Stimulated activated CD8-positive, alpha-beta memory T cell treated with anti-CD3 and anti-CD28 coated beads, Interleukin-7, amount 100 ng/mL, for 24 hours (primary cell): ENCODE results near the gene NUP35.
"Not testable (repeated sequence)": the region's sequence is repeated elsewhere in the genome, so short reads cannot be mapped to it uniquely, and the experiment has no call there.

Experiments used
- DNase-seq: peaks from one replicate; pipeline ENCODE4 v3.0.0-alpha.2; 2020; ENCODE audit warnings: low read depth

The NUP35 gene

DNA sequence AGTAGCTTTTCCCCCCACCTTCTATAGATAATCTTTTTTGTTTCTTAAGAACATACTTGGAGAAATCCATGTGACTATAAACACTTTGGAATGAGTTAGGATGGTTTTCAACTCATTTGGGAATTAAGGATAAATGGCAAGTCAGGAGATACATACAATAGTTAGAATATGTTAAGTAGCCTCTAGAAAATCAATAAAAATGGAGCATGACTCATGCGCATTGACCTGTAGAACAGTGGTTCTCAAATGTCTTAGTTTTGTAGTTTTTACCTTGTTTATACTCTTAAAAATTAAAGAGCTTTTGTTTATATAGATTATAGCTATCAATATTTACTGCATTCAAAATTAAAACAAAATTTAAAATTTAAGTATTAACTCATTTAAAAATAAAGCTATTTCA, 24.7 kb downstream of the NUP35 start:
- no peak for DNase-seq

DNA sequence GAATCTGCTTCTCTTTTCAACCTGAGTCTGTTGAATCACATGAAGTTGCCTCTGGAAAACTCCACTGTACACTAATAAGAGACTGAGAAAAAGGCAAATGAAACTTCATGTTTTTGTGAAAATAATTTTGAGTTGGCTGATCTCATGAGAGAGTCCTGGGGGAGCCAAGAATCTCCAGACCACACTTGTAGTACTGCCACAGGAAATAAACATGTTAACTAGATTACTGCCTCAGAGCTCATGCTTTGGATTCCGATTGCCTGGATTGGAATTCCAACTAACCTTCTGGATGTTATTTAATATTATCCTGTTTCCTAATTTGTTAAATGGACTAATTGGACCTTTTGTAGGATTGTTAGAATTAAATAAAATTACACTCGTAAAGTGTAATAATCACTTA, 25.2 kb downstream of the NUP35 start:
- no peak for DNase-seq

DNA sequence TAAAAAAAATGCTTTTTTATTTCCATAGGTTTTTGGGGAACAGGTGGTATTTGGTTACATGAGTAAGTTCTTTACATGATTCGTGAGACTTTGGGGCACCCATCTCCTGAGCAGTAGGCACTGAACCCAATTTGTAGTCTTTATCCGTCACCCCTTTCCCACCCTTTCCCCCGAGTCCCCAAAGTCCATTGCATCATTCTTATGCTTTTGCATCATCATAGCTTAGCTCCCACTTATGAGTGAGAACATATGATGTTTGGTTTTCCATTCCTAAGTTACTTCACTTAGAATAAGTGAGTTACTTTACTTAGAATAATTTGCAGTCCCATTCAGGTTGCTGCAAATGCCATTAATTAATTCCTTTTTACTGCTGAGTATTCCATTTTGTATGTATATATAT, 28.0 kb downstream of the NUP35 start:
- not testable (repeated sequence) for DNase-seq

DNA sequence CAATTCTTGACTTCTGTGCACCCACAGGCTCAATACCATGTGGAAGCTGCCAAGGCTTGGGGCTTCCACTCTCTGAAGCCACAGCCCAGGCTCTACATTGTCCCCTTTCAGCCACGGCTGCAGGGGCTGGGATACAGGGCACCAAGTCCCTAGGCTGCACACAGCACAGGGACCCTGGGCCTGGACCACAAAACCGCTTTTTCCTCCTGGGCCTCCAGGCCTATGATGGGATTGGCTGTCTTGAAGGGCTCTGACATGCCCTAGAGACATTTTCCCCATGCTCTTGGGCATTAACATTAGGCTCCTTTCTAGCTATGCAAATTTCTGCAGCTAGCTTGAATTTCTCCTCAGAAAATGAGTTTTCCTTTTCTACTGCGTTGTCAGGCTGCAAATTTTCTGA, 29.7 kb downstream of the NUP35 start:
- no peak for DNase-seq

DNA sequence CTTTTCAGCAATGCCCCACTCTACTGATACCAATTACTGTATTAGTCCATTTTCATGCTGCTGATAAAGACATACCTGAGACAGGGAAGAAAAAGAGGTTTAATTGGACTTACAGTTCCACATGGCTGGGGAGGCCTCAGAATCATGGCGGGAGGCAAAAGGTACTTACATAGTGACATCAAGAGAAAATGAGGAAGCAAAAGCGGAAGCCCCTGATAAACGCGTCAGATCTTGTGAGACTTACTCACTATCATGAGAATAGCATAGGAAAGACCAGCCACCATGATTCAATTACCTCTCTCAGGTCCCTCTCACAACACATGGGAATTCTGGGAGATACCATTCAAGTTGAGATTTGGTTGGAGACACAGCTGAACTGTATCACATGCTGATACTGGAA, 30.5 kb downstream of the NUP35 start:
- not testable (repeated sequence) for DNase-seq

DNA sequence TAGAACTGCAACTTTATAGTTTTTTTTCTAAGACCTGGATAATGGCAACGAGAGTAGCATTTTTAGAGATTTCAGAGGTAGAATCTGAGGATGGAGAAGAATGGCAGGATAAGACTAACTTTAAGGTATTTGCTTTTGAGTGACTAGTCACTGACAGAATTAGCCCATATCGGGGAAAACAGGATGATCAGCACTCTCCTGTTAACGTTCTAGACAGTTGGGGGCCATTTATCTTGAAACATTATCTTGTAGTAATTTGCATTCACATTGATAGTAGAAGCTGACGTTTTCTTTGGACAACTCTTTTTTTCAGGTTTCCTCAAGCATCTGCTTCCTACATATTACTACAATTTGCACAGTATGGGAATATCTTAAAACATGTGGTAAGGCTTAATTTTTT, 32.9 kb downstream of the NUP35 start:
- no peak for DNase-seq

DNA sequence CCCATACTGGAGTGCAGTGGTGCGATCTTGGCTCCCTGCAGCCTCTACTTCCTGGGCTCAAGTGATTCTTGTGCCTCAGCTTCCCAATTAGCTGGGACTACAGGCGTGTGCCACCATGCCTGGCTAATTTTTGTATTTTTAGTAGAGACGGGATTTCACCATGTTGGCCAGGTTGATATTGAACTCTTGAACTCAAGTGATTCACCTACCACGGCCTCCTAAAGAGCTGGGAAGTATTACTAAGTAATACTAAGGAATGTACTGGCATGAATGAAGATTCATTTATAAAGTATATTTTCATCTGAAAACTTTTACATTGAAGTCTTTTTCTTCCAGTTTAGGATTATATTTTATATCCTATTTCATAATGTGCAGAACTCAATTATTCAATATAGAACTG, 38.1 kb downstream of the NUP35 start:
- DNase-seq: no peak

DNA sequence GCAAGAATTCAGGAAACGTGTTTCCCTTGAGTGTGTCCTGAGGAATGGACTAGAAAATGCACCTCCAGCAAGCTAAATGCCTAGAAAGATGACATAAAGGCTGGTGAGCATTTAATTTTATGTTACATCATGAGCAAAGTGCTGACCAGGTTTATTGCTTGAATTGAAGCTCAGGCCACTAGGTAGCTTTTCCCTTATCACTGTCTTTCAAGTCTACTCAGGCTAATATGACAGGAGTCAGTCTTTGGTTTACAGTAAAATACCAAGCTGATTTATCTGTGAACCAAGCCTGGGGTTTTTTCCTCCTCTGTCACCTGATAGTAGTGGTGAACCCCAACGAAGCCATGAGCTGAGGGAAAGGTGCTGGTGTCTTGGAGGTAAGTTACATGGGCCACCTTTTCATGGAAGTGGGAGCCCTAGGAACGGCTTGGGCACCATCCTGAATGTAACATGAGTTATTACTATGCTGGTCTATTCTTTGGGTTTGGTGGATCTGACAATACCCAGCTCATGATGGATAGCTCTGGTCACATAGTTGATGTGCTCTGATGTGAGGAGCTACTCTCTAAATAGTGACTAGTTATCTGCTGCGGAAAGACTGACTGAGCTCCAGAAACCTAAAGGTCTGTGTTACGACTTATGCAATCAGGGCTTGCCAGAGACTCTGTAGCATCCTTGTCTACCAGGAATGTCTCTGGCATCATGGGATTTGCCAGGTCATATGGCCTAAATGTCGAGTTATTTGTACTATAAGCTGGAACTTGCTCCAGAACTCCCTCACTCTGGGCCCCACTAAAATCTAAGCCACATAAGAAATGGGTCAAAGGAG, 39.8 kb downstream of the NUP35 start:
- no peak for DNase-seq

DNA sequence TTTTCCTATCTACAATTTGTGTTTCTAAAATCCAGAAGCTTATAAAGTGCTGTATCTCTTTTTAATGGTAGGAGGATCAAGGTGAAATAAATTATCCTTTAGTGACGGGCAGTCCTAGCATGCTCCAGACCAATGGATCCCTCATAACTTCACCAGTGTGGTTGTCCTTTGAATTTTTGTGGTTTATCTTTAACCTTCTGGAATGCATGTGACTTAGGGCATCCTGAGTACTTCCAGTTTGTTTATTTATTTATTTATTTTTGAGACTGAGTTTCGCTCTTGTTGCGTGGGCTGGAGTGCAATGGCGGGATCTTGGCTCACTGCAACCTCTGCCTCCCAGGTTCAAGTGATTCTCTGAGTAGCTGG, 40.4 kb downstream of the NUP35 start:
- DNase-seq: no peak

DNA sequence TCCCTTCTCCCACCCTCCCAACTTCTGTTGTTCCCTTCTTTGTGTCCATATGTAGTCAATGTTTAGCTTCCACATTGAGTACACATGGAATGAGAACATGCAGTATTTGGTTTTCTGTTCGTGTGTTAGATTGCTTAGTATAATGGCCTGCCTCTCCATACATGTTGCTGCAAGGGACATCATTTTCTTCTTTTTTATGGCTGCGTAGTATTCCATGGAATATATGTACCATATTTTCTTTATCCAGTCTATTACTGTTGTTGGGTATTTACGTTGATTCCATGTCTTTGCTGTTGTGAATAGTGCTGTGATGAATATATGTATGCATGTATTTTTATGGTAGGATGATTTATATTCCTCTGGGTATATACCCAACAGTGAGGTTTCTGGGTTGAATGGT, 42.0 kb downstream of the NUP35 start:
- DNase-seq: no peak

DNA sequence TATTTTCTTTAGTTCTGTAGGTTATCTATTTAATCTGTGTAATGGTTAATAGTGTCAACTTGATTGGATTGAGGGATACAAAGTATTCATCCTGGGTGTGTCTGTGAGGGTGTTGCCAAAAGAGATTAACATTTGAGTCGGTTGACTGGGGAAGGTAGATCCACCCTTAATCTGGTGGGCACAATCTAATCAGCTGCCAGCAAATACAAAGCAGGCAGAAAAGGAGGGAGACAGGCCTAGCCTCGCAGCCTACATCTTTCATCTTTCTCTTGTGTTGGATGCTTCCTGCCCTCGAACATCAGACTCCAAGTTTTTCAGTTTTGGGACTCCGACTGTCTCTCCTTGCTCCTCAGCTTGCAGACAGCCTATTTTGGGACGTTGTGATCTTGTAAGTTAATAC, 42.7 kb downstream of the NUP35 start:
- DNase-seq: not testable (repeated sequence)

DNA sequence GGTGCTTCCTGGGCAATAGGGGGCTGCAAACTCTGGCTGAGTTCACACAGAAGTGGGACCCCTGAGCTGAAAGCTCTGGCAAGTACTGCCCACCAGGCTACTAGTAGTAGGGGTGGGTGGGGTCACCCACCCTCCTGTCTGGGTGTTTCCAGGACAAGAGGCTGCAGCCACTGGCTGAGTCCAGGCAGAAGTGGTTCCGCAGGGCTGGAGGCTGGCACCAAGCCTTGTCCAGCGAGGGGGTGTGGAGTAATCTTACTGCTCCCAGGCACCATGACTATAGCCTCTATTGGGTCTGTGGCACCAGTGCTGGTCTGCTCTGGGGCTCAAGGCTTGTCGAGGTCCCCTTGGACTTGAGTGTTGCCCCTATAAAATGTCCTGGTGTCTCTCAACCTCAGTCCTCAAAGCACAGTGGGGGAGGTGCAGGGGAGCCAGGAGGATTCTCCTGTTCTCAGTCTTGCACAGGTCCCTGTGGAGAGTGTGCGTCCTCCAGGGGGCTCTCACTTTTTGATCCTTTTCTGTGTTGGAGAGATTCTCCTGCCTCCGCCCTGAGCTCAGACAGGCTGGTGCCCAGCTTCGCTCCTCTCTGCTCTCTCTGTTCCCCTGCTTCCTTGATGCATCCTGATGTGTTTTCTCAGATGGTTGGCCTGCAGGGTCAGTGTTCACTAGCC, 48.1 kb downstream of the NUP35 start:
- no peak for DNase-seq

DNA sequence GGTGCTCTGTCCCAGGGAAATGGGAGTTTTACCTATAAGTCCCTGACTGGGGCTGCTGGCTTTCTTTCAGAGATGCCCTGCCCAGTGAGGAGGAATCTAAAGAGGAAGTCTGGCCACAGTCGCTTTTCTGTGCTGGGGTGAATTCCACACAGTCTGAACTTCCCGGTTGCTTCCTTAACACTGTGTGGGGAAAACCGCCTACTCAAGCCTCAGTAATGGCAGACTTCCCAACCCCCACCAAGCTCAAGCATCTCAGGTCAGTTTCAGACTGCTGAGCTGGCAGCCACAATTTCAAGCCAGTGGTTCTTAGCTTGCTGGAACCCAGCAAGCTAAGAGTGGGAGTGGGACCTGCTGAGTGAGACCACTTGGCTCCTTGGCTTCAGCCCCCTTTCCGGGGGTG, 54.9 kb downstream of the NUP35 start:
- DNase-seq: no peak

DNA sequence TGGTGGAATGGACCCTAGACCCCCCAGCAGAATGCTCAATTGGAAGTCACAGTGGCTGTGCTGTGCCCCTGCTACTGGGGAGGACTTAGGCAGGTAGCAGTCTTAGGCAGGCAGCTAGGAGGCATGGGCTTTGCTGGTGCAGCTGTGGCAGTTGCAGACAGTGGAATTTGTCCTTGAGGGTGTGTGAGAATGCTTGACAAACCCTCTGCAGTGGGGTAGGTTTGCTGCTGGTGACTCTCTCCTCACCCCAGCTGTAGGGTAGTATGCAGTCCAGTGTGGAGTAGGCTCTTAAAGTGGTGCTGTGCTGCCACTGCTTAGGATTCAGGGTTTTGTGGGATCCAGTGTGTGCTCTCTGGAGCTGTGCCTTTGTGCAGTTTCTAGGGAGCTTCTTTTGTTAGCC, 61.3 kb downstream of the NUP35 start:
- DNase-seq: no peak

DNA sequence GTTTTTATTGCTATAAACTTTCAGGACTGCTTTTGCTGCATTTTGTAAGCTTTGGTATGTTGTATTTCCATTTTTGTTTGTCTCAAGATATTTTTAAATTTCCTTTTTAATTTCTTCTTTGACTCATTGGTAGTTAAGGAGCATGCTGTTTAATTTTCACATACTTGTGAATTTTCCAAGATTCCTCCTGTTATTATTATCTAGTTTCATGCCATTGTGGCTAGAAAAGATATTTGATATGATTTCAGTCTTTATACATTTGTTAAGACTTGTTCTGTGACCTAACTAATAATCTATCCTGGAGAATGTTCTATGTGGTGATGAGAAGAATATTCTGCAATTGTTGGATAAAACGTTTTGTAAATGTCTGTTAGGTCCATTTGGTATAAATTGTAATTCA, 62.1 kb downstream of the NUP35 start:
- DNase-seq: no peak

DNA sequence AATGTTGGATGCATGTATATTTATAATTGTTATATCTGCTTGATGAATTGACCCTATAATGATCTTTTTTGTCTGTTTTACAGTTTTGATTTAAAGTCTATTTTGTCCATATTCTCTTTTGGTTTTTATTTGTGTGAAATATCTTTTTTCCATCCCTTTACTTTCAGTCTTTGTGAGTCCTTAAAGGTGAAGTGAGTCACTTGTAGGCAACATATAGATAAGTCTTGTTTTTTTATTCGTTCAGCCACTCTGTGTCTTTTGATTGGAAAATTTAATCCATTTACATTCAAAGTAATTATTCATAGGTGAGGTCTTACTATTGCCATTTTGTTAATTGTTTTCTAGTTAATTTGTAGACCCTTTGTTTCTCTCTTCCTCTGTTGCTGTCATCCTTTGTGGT, 62.5 kb downstream of the NUP35 start:
- no peak for DNase-seq

DNA sequence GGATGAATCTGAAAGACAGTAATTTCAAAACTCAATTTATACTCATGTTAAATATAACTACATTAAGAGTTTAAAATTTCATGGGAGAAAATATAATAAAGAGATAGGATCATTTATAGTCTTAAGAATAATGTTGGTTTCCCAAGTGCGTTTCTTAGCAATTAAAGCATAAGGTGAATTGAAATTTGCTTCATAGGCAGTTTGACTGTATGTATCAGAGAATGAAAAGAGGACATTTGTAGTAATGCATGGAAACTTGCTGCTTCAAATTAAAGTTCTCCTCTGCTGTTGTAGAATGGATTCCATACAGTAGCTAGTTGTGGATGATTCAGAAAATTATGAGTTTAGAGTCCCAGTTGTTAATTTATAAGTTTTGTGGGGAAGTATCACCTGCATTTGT, 68.1 kb downstream of the NUP35 start:
- no peak for DNase-seq

DNA sequence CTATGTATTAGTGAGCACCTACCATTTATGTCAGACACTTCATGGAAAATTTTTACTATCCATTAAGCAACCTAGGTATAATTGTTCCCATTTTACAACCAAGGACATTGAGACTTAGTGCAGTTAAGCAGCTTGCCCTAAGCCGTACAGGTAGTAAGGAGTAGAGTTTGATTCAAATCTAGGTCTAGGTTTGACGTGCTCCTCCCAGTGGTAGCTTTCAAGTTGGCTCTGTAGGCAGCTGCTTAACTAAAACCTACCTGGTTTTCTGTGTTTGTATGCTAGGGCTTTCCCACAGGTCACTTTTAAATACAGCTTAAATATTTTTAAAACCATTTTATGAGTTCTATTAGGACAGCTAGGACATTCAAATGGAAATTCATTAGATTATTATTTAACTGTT, 69.7 kb downstream of the NUP35 start:
- DNase-seq: no peak

DNA sequence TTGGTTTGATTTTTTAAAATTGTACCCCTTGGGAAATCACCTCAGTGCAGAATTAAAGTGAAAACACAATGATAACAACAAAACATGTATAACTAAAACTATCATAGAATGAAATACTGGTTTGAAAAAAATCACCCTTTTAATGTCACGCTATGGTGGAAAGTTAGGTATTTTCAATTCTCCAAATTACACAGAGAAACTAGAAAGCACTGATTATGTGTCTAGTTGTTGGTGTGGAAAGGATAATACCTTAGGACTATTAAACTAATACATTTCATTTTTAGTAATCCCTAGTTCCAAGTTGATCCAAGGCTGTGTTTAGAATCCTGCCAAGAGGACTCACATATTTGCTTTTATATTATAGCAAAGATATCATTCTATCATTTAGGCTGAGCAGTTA, 71.2 kb downstream of the NUP35 start:
- DNase-seq: no peak

DNA sequence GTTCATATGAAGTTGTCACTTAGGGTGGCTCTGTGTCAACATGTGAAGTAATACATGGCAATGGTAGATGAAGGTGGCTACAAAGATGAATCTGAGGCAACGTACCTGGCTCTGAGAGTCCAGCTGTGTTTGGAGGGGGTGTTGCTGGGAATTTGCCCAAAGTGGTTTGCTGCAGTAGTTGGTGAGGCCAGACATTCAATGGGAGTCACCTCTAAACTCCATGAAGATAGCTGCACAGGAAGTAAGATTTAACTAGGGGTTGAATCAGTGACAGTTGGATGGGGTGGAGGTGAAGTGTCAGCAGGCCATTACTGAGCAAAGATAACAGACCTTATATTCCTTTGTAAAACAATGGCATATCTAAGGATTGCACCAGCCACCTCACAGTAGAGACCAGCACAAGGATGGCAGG, 71.8 kb downstream of the NUP35 start:
- DNase-seq: no peak

DNA sequence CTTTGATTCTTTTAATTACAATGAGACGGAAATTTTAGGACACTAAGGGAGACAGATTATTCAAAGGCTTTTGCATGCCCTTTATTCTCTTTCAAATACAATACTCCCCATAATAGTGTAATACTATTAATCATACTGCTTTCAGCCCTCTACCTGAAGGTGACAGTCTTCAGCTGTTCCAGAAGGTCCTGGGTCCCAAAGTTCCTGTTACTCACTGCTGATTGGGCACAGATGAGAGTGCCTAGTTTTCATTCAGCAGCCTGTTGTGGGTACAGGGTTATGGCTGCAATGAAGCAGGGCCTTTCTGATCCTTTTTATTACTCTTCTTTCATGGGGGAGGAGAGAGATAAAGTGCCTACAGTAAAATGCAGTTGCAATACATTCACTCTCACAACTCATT, 80.2 kb downstream of the NUP35 start:
- DNase-seq: no peak

DNA sequence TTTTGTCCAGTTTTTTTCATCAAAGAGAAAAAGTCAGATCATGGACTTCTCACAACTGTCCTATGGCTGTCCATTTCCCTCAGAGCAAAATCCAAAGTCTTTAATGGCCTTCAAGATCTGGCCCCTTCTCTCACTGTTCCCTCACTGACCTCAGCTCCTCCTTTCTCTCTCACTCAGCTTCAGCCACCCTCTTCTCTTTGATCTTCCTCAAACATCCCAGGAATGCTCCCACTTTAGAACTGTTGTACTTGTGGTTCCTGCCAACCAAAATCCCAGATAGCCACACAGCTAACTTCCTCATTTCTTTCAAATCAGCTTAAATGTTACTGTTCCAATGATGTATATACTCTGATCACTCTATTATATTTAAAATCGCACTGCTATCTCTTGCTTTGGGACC, 82.9 kb downstream of the NUP35 start:
- no peak for DNase-seq

DNA sequence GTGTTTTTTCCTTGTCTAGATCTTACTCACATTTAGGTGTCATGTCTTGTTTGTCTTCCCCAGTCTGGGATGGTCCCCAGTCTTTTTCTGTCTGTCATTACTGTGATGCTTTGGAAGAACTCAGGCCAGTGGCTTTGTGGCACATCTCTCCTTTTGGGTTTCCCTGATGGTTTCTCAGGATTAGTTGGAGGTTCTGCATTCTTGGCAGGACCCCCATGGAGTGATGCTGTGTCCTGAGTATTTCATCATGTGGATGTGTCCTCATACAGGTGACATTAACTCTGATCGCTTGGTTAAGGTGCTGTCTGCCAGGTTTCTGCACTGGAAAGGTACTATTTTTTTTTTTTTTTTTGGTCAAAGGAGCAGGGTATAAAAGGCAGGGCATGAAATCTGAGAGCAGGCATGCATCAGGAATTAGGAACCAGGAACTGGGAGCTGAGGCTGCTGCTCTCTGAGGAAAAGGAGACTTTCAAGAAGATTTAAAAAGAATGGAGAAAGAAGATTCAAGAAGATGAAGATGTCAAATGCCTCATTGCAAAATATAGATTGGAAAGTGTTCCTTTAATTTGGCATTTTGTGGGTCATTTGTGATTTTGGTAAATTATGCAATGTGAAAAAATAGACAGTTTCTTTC, 85.3 kb downstream of the NUP35 start:
- DNase-seq: no peak
